ENCODE measurements around the gene KCNQ4. TPM values are rescaled to one million over a fixed set of nuclear protein-coding genes. Genes with fewer than 3 reads are reported as not detected.

Gene KCNQ4
- total and polyA plus RNA-seq, 2 donors from 2014 or later = 0.65 to 1.2 TPM

- H3K36me3 ChIP-seq (ENCODE audit: control insufficient read depth in 2 of 3, insufficient read depth in 3 of 3, low read length in 3 of 3) = no peaks in the 10 kb centered on the region
- no peak for TF ChIP-seq CTCF (IDR thresholded peaks at IDR 0.05; ENCODE audit: borderline replicate concordance, extremely low read depth, insufficient read depth)
- no peak for DNase-seq
- H3K27me3 ChIP-seq (ENCODE audit: control insufficient read depth, insufficient read depth, low read length) = no peaks in the 10 kb centered on the region
- H3K9me3 ChIP-seq (ENCODE audit: control insufficient read depth in 2 of 3, insufficient read depth in 1 of 3, low read length in 3 of 3) = no peaks in the 10 kb centered on the region
- H3K9ac ChIP-seq (ENCODE audit: low read length in 3 of 3) = no peak overlapping the region
- no peak overlapping the region for H3K4me3 ChIP-seq (ENCODE audit: low read length in 3 of 3)
- no peak for FAIRE-seq
- H3K4me1 ChIP-seq (ENCODE audit: control insufficient read depth in 2 of 3, insufficient read depth in 2 of 3, low read depth in 1 of 3, low read length in 3 of 3) = no peaks in the 10 kb centered on the region
- no peak overlapping the region for H3K27ac ChIP-seq (ENCODE audit: low read depth in 2 of 2, low read length in 2 of 2)
- intact Hi-C loops (cut with DNase I) = no loop called here
Measured at GRCh38 chr1:40833979-40834378, 50.4 kb downstream of the KCNQ4 start.

GRCh38 chr1:40834968-40835545 is 51.5 kb downstream of the KCNQ4 start:
- no peak for TF ChIP-seq CTCF (IDR thresholded peaks at IDR 0.05; ENCODE audit: borderline replicate concordance, extremely low read depth, insufficient read depth)
- intact Hi-C loops (cut with DNase I) = no loop called here
- no peak overlapping the region for H3K4me3 ChIP-seq (ENCODE audit: low read length in 3 of 3)
- H3K9me3 ChIP-seq (ENCODE audit: control insufficient read depth in 2 of 3, insufficient read depth in 1 of 3, low read length in 3 of 3) = no peaks in the 10 kb centered on the region
- H3K27ac ChIP-seq (ENCODE audit: low read depth in 2 of 2, low read length in 2 of 2) = no peak overlapping the region
- peaks cover 0 to 3% (median 0%) of the 10 kb centered on the region in 3 donors for H3K4me1 ChIP-seq (ENCODE audit: control insufficient read depth in 2 of 3, insufficient read depth in 2 of 3, low read depth in 1 of 3, low read length in 3 of 3)
- no peaks in the 10 kb centered on the region for H3K36me3 ChIP-seq (ENCODE audit: control insufficient read depth in 2 of 3, insufficient read depth in 3 of 3, low read length in 3 of 3)
- FAIRE-seq (no peak), DNase-seq (no peak)
- H3K9ac ChIP-seq (ENCODE audit: low read length in 3 of 3) = no peak overlapping the region
- no peaks in the 10 kb centered on the region for H3K27me3 ChIP-seq (ENCODE audit: control insufficient read depth, insufficient read depth, low read length)

- Histone ChIP-seq H3K4me3 (ENCODE audit: low read length in 3 of 3) (no peak overlapping the region), H3K4me1 (ENCODE audit: control insufficient read depth in 2 of 3, insufficient read depth in 2 of 3, low read depth in 1 of 3, low read length in 3 of 3) (peaks cover 0 to 5% (median 0%) of the 10 kb centered on the region in 3 donors), H3K9me3 (ENCODE audit: control insufficient read depth in 2 of 3, insufficient read depth in 1 of 3, low read length in 3 of 3) (no peaks in the 10 kb centered on the region), H3K27ac (ENCODE audit: low read depth in 2 of 2, low read length in 2 of 2) (no peak overlapping the region), H3K27me3 (ENCODE audit: control insufficient read depth, insufficient read depth, low read length) (no peaks in the 10 kb centered on the region), H3K9ac (ENCODE audit: low read length in 3 of 3) (no peak overlapping the region), H3K36me3 (ENCODE audit: control insufficient read depth in 2 of 3, insufficient read depth in 3 of 3, low read length in 3 of 3) (no peaks in the 10 kb centered on the region)
- FAIRE-seq = no peak
- intact Hi-C loops (cut with DNase I) = no loop called here
- no peak for DNase-seq
- TF ChIP-seq CTCF (IDR thresholded peaks at IDR 0.05; ENCODE audit: borderline replicate concordance, extremely low read depth, insufficient read depth) = no peak
Measured at GRCh38 chr1:40836283-40836682, 52.7 kb downstream of the KCNQ4 start.

DNA sequence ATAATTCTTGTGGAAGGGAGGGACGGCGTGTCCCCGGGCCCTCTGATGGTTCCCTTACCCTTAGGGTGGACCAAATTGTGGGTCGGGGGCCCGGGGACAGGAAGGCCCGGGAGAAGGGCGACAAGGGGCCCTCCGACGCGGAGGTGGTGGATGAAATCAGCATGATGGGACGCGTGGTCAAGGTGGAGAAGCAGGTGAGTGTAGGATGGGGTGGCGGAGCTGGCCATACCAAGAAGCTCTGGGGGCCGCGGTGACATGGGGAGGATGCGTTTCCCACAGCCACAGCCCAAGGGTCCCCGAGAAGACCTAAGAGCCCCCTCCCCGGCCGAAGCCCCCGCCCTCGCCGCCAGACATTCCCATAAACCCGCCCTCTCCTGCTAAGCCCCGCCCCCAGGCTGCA is 54.0 kb downstream of the KCNQ4 start:
- Histone ChIP-seq H3K9ac (ENCODE audit: low read length in 3 of 3) (no peak overlapping the region), H3K9me3 (ENCODE audit: control insufficient read depth in 2 of 3, insufficient read depth in 1 of 3, low read length in 3 of 3) (no peaks in the 10 kb centered on the region), H3K4me1 (ENCODE audit: control insufficient read depth in 2 of 3, insufficient read depth in 2 of 3, low read depth in 1 of 3, low read length in 3 of 3) (peaks cover 0 to 5% (median 0%) of the 10 kb centered on the region in 3 donors), H3K27me3 (ENCODE audit: control insufficient read depth, insufficient read depth, low read length) (no peaks in the 10 kb centered on the region), H3K36me3 (ENCODE audit: control insufficient read depth in 2 of 3, insufficient read depth in 3 of 3, low read length in 3 of 3) (no peaks in the 10 kb centered on the region), H3K4me3 (ENCODE audit: low read length in 3 of 3) (no peak overlapping the region), H3K27ac (ENCODE audit: low read depth in 2 of 2, low read length in 2 of 2) (no peak overlapping the region)
- intact Hi-C loops (cut with DNase I) = no loop called here
- DNase-seq (peak in 1 of 5 donors; percentile 68), FAIRE-seq (no peak)
- no peak for TF ChIP-seq CTCF (IDR thresholded peaks at IDR 0.05; ENCODE audit: borderline replicate concordance, extremely low read depth, insufficient read depth)

Data from kidney (tissue), 14 donors.